Measurements from ENCODE around the gene CCDC24.

DNA sequence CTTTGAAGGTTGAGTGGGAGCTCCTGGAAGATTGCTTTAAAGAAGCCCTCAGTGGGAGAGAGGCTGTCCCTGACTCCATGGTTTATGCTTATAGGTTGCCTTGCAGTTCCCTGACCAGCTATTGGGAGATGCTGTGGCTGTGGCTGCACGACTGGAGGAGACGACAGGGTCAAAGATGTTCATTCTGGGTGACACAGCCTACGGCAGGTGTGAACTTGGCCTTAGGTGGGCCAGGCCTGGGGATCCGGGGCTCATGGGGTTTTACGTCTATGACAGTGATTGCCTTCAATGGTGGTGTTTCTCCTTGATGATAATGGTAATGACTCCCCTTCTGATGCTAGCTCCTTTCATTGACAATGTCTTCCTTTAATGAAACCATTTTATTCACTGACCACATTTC lies 20.9 kb upstream of the CCDC24 start:
- TF ChIP-seq, protein P1, sequence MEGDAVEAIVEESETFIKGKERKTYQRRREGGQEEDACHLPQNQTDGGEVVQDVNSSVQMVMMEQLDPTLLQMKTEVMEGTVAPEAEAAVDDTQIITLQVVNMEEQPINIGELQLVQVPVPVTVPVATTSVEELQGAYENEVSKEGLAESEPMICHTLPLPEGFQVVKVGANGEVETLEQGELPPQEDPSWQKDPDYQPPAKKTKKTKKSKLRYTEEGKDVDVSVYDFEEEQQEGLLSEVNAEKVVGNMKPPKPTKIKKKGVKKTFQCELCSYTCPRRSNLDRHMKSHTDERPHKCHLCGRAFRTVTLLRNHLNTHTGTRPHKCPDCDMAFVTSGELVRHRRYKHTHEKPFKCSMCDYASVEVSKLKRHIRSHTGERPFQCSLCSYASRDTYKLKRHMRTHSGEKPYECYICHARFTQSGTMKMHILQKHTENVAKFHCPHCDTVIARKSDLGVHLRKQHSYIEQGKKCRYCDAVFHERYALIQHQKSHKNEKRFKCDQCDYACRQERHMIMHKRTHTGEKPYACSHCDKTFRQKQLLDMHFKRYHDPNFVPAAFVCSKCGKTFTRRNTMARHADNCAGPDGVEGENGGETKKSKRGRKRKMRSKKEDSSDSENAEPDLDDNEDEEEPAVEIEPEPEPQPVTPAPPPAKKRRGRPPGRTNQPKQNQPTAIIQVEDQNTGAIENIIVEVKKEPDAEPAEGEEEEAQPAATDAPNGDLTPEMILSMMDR (IDR thresholded peaks at IDR 0.05) = no peak
- no peak for TF ChIP-seq POLR2A (IDR thresholded peaks at IDR 0.05)
